NCI-H2227 (cell line): ENCODE measurements around the gene CASZ1.

ENCODE experiments used
- DNase-seq: peaks from one replicate; lab custom pipeline; 2025; ENCODE audit not compliant: unreplicated experiment; lab: John Stamatoyannopoulos, UW

CASZ1 gene

DNA sequence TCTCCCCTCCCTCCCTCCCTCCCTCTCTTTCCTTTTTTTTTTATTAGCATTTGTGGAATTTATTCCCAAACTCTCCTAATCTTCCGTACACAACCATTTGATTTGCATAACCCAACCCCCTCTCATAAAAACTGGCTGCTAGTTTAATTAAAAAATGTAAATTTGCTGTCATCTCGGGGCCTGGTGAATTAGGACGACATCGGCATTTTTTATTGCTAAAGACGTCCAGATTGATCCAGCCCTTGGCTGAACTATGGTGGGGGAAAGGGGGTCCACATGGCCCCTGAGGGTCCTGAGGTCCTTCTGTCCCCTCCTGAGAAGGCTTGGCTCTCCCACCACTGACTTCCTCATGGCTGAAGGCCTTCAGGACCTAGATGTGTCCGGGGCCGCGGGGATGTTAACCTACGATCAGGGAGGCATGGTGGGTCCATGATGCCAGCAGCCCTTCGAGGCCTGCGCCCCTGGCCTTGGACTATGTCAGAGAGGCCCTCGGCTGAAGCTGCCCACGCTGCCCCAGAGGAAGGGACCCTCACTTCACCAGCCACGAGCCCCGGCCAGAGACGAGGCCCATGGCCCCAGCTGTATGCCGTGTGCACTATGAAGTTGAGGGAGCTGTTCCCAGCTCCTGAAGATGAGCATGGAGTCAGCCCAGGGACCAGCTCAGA lies 105.2 kb downstream of the CASZ1 start:
- no peak for DNase-seq

DNA sequence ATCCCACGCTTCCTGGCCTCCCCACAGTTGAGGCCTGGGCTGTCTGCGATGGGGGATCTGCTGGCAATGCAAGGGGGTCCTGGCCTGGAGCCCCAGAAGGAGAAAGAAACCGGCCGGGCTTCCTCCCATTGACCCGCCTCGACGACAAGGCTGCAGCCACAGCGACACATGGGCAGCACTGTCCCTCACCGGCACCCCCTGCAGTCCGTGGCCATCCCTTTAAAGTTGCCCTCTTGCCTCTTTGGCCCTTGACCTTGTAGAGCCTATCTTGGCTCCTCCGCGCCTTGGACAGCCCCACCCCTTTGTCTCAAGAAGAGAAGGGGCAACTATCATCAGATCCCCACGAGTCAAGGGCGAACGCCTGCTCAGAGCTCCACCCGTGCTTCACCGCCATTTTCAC lies 106.0 kb downstream of the CASZ1 start:
- no peak for DNase-seq

DNA sequence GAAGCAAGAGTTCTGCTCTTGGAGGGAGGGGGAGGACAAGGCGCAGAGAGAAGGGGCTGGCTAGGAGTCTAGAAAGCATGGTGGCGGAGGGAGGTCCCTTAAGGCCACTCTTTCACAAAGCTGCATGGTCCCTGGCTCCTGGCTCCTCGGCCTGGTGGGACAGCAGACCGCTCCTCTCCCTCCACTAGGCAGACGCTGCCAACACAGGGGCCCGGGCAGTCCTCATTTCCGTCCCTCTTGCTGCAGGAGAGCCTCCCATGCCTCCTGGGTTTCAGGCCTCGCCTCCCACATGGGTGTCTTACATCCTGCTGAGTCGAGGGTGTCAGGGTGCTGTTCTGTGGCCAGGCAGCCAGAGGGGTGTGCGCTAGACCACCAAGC lies 108.0 kb downstream of the CASZ1 start:
- no peak for DNase-seq

DNA sequence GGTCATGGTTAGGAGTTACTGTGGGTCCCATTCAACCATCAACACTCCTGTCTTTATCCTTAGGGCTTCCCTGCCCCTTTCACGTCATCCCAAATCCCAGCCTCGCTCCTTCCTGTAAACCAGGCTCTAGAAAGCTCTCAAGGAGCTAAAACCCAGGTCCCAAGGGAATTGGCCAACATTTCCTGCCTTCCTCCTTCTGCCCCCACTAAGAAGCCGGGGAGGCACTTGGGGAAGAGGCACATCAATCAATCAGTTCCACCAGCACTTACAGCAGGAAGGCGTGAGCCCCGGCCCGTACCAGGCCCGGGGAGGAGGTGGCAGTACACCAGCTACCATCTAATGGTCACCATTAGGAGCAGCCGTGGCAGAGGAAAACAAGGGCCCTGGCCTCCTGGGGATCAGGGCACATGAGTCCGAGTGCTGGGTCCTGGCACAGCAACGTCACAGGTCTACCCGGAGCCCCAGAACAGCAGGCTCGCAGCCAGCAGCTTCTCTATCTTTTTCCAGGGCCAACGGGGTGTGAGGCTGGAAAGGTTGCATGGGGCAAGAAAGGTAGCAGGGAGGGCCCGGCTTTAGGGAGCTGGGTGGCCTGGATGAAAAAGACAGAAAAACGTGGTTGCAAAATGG lies 108.6 kb downstream of the CASZ1 start:
- DNase-seq = no peak

DNA sequence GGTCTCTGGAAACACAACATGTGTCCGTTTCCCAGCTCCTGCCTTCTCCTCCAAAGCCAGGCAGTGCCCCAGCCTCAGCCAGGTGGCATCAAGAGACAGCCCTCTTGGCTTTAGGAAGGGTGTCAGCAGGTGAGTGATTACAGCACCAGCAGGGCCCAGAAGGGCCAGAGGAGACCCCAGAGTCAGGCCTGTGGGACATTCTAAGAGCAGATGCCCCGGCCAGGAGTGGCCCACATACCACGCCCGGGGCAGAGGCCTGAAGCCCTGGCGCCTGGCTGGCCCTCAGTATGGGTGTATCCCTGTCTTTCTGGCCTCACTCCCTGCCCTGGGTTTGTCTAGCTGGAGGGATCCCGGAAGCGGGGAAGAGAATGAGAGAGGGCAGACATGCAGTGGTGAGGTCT lies 109.2 kb downstream of the CASZ1 start:
- no peak for DNase-seq

DNA sequence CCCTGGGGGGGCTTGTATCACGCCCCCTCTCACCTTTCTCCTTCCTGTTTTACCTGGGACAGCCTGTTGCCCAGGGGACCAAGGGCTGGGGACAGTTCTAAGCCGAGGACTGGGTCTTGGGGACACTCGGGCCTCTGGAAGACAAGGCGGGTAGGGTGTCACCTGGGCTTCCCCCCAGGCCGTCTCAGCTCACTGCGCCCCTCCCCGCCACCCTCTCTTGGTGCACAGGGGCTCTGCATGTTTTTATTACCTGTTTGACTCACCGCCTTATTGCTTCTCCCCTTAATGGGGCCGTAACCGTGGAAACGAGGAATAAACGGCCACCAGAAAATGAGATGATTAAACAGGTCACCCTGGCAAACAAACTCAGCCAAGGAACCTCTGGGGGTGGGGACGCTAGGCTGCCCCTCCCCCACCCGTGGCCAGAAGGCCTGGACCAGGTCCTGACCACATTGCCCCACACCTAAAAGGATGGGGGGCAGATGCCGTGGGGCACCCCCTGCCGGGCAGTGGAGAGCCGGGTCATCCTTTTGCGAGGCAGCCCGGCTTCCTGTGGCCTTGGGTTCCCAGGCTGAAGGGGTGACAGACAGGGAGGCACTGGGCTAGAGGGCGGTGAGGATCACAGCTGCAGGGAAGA lies 109.9 kb downstream of the CASZ1 start:
- DNase-seq = peak; percentile 52

DNA sequence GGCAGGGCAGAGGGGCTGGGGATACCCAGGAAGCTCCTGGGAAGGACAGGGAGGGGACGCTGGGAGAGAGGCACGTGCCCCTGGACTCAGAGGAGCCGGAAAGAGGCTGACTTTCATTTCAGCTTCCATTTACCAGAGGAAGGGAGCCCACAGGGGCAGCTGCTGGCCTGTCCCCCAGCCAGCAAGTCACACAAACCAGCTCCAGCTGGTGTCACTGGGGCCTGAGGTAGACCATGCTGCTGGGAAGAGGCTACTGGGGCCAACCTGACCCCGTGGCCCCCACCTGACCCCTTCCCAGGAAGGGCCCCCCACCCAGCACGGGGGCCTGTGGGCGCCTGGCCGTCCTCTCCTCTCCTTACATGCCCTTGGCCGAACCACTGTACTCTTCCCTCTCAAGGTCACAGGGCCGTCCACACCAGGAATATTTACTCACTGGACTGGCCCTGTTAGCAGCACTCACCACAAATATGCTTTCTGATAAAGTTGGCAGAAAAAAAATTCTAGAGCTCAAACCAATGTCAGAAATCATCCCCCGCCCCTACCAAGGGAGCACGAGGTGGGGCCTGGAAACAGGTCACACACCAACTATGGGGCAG lies 110.5 kb downstream of the CASZ1 start:
- peak; percentile 22 for DNase-seq

DNA sequence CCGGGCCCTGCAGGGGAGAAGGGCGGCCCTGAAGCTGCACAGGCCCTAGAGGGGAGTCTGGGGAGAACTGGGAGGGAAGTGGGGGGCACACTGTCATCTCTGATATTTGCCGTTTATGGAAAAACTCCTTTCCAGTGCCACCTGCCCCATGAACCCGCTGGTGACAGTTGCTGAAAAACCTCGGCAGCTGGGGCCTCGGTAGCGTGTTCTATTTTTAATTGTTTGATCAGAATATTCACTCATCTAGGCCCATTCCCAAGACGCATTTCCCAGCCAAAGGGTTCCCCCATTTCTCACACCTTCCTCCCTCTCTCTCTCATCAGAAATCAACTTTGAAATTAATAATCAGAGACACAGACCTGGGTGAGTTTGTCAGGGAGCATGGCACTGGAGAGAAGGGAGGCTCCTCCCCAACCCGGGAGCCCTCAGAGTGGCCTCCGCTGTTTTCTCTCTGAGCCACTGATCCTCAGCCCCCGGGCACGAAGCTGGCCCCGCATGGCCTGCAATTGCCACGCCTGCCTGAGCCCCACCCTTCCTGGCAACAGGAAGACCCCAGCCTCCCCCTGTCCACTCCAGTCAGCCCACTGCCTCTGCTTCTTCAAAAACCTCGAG lies 111.1 kb downstream of the CASZ1 start:
- DNase-seq = no peak

DNA sequence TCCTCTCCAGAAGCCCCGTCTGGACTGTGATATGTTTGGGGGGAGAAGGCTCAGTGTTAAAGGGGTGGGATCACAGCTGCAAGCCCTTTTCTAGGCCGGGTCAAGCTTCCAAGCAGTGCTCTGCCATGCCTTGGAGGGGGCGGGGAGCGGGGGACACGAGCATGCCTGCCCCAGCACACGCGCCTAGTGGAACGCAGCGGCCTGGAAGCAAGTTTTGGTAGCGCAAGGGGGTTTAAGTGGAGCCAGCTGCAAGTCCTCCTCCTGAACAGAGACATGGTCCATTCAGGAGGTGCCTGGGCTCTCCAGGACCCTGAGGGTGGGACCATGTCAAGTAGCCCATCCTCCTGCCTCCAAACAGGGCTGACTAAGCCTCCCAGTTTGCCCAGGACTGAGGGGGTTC lies 112.2 kb downstream of the CASZ1 start:
- DNase-seq = no peak

DNA sequence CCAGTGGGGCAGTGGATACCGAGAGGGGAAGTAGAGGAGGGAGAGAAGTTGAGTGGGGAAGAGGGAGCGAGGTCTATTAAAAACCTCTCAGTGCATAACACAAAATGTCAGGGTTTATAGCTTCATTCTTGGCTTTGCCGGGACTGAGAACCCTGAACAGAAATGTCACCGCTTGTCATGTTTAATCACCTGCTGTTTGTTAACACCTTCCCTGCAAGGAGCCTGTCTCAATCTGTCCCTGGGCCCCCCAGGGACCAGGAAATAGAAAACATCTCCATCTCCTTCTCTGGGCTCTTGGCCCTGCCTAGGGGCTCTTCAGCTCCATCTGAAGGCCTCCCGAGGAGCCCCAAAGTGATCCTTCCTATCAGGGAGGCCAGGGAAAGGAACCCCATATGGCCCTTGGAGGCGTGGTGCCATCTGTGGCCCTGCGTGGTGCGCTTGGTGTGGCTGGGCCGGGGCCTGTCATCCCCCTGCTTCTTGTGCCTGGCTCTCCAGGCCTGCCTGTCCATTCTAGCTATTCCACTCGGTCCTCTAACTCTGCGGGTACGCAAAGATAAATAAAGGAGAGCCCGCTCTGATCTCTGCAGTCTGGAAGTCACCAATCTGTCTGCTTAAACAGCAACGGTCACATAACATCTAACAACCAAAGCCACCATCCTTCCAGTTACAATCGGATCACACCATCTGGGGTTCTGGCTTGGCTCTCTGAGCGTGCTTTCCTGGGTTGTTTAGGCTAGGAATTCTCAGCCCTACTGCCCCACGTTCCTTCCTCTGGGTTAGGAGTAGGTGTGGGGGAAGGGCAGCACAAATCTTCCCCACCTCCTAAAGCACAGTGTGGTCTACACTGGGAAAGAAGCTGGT lies 113.8 kb downstream of the CASZ1 start:
- no peak for DNase-seq

DNA sequence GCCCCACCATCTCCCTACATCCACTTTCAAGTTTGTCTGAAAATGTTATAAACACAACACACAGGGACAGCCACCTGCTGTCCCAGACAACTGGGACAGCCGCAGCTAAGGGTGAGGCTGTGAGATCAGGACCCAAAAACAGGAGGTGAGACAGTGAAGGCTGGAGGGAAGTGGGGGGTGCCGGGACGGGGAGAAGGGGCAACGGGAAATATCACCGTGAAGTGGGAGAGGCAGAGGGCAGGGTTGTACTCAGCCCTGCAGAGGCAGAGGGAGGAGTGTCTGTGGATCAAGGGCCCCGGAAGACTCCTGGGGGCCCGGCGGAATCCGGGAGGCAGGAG lies 114.4 kb downstream of the CASZ1 start:
- DNase-seq = no peak

DNA sequence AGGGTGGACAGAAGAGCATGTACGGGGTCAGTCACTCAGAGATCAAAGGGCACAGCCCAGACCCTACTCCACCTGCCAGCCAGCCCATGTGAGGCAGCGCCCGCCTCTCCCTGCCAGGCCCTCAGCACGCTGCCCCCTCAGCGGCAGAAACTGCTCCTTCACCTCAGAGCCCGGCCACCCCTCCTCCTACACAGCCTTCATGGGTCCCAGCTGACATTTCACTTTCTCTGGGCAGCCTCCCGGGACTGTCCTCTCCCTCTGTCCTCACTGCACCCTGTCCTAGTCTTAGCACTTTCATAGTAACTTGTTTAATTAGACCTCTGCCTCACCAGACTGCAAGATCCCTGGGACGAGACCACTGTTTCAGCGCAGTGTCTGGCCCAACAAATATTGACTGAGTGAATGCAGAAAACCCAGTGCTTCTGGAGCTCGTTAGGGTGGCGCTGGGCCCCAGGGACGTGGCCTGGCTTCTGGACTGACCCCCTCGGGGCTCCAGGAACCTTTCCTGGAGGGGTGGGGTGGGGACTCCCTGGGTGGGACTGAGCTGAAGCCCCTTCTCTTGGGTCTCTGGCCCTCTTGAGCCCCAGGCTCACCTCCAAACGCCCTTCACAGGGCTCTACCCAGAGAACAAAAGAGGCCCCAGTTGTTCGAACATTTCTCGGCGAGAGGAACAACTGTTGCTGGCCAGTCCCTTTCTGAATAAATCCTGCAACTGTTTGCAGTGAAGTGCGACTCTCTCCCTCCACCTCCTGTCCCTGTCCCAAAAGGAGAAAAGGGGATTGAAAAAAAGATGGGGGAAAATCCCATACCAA lies 114.9 kb downstream of the CASZ1 start:
- DNase-seq = no peak

DNA sequence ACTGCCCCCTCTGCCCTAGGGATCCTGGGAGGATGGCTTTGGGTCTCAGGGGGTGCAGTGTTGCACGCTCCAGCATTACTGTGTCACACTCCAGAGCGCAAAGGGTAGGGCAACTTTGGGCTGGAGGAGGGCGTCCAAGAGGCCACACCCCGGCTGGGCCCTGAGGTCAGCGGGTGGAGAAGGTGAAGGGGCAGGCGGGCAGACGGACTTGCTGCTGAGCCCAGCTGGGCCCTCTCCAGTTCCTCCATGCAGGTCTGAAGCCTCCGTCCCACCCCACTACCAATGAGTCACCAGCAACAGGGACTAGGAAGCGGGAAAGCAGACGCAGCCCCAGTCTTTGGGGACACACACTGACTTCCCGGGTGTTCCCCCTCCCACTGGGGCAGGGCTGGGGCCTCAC lies 116.0 kb downstream of the CASZ1 start:
- DNase-seq = no peak

DNA sequence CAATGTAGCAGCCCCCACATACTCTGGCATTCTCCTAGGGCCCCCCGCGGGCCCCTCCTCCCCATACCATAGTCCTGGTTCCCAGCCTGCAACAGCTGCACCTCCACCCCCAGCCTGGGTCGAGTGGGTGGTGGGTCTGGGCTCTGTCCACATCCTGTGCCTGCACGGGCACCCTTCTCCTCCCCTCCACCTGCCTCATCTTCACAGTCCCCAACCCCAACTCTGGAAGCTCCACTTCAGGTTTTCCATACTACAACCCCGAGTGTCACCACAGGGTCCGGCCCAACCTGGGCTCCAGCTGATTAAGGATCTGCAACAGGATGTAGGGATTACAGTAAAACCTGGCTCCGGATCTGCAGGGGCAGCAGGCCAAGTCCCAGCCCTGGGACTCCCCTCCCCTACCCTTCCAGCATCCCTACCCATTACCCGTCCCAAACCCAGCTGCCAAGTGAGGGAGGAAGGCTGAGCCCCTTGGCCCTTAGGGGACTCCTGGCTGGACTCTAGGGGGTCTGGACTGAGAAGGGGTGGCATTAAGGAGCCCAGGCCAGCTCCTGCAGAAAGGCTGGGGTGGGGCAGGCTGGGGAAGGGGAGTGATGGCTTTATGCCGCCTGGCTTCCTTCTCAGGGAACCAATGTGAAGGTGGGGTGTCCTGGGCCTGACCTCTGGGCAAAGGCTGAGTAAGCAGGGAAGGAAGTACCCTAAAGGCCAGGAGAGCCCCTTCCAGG lies 116.8 kb downstream of the CASZ1 start:
- DNase-seq = peak; percentile 59

DNA sequence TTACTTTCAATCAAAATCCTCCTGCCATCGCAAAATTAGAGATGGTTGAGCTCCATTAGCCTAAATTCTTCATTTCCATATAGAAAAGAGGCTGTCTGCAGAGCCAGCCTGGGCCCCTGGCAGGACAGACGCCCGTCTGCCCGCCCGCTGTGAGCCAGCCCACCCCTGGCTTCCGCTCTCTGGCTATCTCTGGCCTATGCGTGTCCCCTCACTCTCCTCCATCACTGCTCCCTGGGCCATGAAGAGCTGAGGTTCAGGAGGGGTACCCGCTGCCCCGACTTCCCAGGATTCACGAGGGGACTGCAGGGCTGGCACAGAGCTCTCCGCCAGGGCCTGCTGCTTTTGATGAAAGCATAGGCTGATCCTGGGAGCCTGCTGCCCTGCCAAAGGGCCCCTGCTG lies 117.6 kb downstream of the CASZ1 start:
- DNase-seq = no peak

DNA sequence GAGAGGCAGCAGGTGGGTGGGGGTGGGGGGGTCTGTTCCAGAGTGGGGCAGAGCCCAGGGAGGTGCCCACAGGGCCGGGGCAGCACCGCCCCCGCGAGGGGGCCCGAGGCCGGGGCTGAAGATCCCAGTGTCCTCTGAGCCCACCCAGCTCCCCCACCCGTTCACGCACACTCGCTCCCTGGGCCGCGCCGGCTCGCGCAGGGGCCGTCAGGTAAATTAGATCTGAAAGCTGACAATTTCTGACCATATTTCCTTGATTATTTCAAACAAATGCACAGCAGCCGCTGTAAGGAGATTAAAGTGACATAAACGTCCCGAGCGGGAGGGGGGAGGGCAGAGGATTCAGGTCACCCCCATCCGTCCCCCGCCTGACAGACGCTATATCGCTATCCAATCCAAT lies 118.0 kb downstream of the CASZ1 start:
- no peak for DNase-seq

DNA sequence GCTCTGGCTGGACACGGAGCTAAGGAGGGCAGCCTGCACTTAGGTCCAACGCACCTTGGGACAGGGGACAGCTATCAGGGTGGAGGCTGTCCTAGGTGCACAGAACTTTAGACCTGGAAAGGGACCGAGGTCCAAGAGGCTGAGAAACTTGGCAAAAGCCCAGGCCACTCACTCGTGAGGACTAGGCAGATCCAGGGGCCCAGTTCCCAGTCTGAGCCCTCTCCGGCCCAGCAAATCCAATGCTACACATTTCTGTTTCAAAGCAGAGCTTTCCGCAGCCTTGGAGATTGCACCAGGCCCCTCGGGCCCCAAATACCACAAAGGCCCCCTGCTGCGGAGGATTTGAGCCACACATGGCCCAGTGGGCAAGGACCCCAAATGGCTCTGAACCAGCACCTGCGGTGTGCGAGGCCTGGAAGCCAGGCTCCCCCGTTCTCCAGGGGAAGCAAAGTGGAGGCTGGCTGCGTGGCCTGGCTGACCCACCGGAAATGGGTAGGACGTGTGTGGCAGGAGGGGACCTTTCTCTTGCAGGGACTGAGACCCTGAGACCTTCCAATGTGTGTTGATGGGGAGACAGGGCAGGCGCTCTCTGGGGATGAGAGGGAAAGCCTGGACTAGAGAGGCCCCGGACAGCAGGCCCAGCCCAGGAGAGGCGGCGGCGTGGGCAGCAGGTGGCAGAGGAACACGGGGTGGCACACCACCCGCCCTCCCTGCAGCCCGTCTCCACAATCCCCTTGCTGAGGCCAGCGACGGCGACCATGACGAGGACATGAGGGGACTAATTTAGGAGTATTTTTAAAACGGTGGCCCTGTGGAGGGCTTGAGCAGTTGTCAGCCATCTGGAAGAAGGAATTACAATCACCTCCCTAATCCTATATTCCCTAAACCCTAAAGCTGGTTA lies 118.7 kb downstream of the CASZ1 start:
- DNase-seq = no peak

DNA sequence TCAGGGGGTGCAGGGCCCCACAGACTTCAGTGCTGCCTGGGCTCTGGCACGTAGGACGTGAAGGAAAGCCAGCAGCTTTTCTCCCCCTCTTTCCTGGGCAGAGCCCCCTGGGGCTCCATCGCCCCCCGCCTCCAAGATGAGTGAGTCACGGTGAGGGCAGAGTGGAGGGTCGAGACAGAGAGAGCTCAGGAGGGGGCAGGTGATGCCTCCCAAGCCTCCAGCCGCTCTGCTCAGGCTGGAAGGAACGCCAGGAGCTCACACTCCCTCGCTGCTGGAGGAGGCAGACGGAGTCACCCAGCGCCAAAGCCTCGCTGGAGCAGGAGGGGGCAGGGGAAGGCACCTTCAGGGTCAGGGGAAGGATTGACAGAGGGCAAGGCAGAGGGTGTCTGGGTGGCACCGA lies 119.5 kb downstream of the CASZ1 start:
- DNase-seq = peak; percentile 24

DNA sequence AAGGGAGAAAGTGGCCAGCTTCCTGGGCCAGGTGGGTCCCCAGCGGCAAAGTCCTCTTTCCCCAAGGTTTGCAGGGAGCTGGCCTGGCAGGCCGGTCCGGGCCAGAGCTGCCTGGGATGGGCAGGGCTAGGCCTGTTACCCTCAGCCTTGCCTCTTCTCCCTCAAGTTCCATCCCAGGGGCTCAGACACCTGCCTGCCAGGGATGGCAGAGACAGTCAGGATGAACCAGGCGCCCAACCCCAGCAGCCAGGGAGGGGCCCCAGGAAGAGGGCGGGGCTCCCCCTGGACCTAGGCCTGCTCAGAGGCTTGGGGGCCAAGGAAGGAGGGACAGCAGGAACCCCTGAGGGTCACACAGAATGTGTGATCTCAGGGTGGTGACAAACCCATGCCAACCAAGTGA lies 120.6 kb downstream of the CASZ1 start:
- no peak for DNase-seq
